ENCODE results near the gene MRM2.

Gene MRM2

DNA sequence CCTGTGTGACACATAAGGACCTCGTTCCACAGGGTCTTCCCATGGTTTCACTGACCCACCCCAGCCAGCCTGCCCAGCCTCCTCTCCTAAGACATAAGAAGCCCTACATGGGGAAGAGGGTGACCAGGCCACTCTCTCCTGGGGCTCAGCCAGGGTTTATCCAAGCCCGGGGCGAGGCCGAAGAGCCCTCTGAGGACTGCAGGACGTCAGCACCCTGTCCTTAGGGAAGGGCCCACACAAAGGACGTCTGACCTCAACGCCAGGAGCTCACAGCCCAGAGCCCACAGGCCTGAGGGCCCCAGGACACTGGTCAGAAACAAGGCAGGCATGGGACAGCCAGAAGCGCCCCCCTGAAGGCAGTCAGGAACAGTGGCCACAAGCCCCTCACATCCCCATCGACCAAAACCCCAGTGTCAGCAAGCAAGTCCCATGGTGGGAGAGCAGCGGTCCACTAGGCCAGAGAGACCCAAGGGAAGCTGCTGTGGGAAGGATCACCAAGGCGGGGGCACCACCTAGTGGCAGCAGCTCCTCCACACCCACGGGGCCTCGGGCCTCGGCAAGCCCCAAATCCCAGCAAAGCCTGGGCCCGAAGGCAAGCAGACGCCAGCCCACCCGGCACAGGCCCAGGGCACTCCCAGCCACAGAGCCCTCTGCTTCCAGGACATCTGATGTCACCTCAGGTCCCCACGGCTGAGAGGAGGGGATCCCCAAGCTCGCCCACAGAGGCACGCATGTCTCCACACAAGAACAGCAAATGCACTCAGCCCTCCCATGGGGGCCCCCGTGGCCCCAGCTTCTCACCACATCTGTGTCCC lies 32.7 kb downstream of the MRM2 start:
- TF ChIP-seq ARNTL (CRISPR knock-in tag; IDR thresholded peaks at IDR 0.05; ENCODE audit: borderline replicate concordance, low read depth) = no peak
- no peak for TF ChIP-seq ZNF70 (CRISPR knock-in tag; IDR thresholded peaks at IDR 0.05)
- no peak for TF ChIP-seq ZNF565 (CRISPR knock-in tag; conservative IDR thresholded peaks at IDR 0.05; ENCODE audit: low read depth)
- TF ChIP-seq SNAI2 (CRISPR knock-in tag; IDR thresholded peaks at IDR 0.05) = no peak
- TF ChIP-seq GLIS3 (CRISPR knock-in tag; IDR thresholded peaks at IDR 0.05) = no peak
- no peak for TF ChIP-seq TCF4 (CRISPR knock-in tag; IDR thresholded peaks at IDR 0.05; ENCODE audit: borderline replicate concordance)
- TF ChIP-seq RARB (CRISPR knock-in tag; IDR thresholded peaks at IDR 0.05) = no peak
- no peak for TF ChIP-seq ZFP30 (CRISPR knock-in tag; IDR thresholded peaks at IDR 0.05)
- no peak for TF ChIP-seq PPARA (CRISPR knock-in tag; IDR thresholded peaks at IDR 0.05; ENCODE audit: borderline replicate concordance)
- no peak for TF ChIP-seq BACH2 (CRISPR knock-in tag; IDR thresholded peaks at IDR 0.05; ENCODE audit: borderline replicate concordance)
- TF ChIP-seq, protein P1, sequence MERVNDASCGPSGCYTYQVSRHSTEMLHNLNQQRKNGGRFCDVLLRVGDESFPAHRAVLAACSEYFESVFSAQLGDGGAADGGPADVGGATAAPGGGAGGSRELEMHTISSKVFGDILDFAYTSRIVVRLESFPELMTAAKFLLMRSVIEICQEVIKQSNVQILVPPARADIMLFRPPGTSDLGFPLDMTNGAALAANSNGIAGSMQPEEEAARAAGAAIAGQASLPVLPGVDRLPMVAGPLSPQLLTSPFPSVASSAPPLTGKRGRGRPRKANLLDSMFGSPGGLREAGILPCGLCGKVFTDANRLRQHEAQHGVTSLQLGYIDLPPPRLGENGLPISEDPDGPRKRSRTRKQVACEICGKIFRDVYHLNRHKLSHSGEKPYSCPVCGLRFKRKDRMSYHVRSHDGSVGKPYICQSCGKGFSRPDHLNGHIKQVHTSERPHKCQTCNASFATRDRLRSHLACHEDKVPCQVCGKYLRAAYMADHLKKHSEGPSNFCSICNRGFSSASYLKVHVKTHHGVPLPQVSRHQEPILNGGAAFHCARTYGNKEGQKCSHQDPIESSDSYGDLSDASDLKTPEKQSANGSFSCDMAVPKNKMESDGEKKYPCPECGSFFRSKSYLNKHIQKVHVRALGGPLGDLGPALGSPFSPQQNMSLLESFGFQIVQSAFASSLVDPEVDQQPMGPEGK (CRISPR knock-in tag; IDR thresholded peaks at IDR 0.05; ENCODE audit: borderline replicate concordance) = no peak
- no peak for TF ChIP-seq ZFP3 (CRISPR knock-in tag; IDR thresholded peaks at IDR 0.05)
- no peak for TF ChIP-seq OSR1 (CRISPR knock-in tag; IDR thresholded peaks at IDR 0.05)
- TF ChIP-seq ZC3H10 (CRISPR knock-in tag; IDR thresholded peaks at IDR 0.05) = no peak
- TF ChIP-seq ESRRG (CRISPR knock-in tag; IDR thresholded peaks at IDR 0.05) = no peak
- TF ChIP-seq ZNF8 (CRISPR knock-in tag; IDR thresholded peaks at IDR 0.05) = no peak
- TF ChIP-seq, protein P2, sequence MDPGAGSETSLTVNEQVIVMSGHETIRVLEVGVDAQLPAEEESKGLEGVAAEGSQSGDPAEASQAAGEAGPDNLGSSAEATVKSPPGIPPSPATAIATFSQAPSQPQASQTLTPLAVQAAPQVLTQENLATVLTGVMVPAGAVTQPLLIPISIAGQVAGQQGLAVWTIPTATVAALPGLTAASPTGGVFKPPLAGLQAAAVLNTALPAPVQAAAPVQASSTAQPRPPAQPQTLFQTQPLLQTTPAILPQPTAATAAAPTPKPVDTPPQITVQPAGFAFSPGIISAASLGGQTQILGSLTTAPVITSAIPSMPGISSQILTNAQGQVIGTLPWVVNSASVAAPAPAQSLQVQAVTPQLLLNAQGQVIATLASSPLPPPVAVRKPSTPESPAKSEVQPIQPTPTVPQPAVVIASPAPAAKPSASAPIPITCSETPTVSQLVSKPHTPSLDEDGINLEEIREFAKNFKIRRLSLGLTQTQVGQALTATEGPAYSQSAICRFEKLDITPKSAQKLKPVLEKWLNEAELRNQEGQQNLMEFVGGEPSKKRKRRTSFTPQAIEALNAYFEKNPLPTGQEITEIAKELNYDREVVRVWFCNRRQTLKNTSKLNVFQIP (CRISPR knock-in tag; IDR thresholded peaks at IDR 0.05; ENCODE audit: borderline replicate concordance, low read depth) = no peak
- TF ChIP-seq TOX (CRISPR knock-in tag; IDR thresholded peaks at IDR 0.05; ENCODE audit: borderline replicate concordance) = no peak
- TF ChIP-seq, protein P3, sequence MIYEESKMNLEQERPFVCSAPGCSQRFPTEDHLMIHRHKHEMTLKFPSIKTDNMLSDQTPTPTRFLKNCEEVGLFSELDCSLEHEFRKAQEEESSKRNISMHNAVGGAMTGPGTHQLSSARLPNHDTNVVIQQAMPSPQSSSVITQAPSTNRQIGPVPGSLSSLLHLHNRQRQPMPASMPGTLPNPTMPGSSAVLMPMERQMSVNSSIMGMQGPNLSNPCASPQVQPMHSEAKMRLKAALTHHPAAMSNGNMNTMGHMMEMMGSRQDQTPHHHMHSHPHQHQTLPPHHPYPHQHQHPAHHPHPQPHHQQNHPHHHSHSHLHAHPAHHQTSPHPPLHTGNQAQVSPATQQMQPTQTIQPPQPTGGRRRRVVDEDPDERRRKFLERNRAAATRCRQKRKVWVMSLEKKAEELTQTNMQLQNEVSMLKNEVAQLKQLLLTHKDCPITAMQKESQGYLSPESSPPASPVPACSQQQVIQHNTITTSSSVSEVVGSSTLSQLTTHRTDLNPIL (CRISPR knock-in tag; IDR thresholded peaks at IDR 0.05; ENCODE audit: low read depth) = no peak
- no peak for TF ChIP-seq CSDC2 (CRISPR knock-in tag; IDR thresholded peaks at IDR 0.05)
- ATAC-seq = peak; percentile 94

DNA sequence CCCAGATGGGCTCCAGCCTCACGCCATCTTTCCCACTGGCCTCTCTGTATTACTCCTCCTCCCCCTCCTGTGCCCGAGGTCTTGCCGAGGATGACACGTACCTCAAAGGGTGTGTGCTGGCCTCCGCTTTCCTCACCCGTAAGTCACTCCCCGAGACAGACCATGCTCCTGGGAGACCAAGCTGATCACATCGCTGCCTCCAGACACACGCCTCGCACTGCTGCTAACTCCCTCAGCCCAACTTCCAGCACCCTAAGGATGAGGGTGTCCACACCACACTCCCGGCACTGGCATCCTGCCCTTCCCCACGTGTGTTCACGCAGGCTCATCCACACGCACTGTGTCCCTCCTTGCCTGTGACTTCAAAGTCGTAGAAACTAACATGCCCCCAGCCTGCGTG lies 33.3 kb downstream of the MRM2 start:
- TF ChIP-seq ZFP30 (CRISPR knock-in tag; IDR thresholded peaks at IDR 0.05) (no peak), TCF4 (CRISPR knock-in tag; IDR thresholded peaks at IDR 0.05; ENCODE audit: borderline replicate concordance) (no peak), ZC3H10 (CRISPR knock-in tag; IDR thresholded peaks at IDR 0.05) (no peak), SNAI2 (CRISPR knock-in tag; IDR thresholded peaks at IDR 0.05) (no peak), RARB (CRISPR knock-in tag; IDR thresholded peaks at IDR 0.05) (no peak), OSR1 (CRISPR knock-in tag; IDR thresholded peaks at IDR 0.05) (no peak), ARNTL (CRISPR knock-in tag; IDR thresholded peaks at IDR 0.05; ENCODE audit: borderline replicate concordance, low read depth) (no peak), PPARA (CRISPR knock-in tag; IDR thresholded peaks at IDR 0.05; ENCODE audit: borderline replicate concordance) (no peak), BACH2 (CRISPR knock-in tag; IDR thresholded peaks at IDR 0.05; ENCODE audit: borderline replicate concordance) (no peak)
- TF ChIP-seq, protein P2 (CRISPR knock-in tag; IDR thresholded peaks at IDR 0.05; ENCODE audit: borderline replicate concordance, low read depth) = no peak
- TF ChIP-seq, protein P4, sequence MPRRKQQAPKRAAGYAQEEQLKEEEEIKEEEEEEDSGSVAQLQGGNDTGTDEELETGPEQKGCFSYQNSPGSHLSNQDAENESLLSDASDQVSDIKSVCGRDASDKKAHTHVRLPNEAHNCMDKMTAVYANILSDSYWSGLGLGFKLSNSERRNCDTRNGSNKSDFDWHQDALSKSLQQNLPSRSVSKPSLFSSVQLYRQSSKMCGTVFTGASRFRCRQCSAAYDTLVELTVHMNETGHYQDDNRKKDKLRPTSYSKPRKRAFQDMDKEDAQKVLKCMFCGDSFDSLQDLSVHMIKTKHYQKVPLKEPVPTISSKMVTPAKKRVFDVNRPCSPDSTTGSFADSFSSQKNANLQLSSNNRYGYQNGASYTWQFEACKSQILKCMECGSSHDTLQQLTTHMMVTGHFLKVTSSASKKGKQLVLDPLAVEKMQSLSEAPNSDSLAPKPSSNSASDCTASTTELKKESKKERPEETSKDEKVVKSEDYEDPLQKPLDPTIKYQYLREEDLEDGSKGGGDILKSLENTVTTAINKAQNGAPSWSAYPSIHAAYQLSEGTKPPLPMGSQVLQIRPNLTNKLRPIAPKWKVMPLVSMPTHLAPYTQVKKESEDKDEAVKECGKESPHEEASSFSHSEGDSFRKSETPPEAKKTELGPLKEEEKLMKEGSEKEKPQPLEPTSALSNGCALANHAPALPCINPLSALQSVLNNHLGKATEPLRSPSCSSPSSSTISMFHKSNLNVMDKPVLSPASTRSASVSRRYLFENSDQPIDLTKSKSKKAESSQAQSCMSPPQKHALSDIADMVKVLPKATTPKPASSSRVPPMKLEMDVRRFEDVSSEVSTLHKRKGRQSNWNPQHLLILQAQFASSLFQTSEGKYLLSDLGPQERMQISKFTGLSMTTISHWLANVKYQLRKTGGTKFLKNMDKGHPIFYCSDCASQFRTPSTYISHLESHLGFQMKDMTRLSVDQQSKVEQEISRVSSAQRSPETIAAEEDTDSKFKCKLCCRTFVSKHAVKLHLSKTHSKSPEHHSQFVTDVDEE (CRISPR knock-in tag; IDR thresholded peaks at IDR 0.05) = no peak
- TF ChIP-seq, protein P3 (CRISPR knock-in tag; IDR thresholded peaks at IDR 0.05; ENCODE audit: low read depth) = no peak
- ATAC-seq = no peak
